Fibroblast of mammary gland (primary cell): ENCODE measurements around the gene JADE1.
A peak's percentile ranks its signal among the peaks of the same experiment; 100 is the strongest.

Experiments
- DNase-seq: peaks from one replicate; pipeline ENCODE4 v3.0.0-alpha.2; 2010; ENCODE audit warnings: low read depth
- H3K4me3 ChIP-seq: 2 replicates; pipeline ENCODE4 v1.5.1; 2011; ENCODE audit warnings: low read depth, mild to moderate bottlenecking, low read length, moderate library complexity; ENCODE audit not compliant: control insufficient read depth
- TF ChIP-seq, protein P1 (sequence below): conservative IDR thresholded peaks from 2 replicates; pipeline ENCODE4 v1.5.1; 2011; ENCODE audit warnings: low read depth, low read length, inconsistent platforms; ENCODE audit not compliant: control insufficient read depth, insufficient read depth

The JADE1 gene

DNA sequence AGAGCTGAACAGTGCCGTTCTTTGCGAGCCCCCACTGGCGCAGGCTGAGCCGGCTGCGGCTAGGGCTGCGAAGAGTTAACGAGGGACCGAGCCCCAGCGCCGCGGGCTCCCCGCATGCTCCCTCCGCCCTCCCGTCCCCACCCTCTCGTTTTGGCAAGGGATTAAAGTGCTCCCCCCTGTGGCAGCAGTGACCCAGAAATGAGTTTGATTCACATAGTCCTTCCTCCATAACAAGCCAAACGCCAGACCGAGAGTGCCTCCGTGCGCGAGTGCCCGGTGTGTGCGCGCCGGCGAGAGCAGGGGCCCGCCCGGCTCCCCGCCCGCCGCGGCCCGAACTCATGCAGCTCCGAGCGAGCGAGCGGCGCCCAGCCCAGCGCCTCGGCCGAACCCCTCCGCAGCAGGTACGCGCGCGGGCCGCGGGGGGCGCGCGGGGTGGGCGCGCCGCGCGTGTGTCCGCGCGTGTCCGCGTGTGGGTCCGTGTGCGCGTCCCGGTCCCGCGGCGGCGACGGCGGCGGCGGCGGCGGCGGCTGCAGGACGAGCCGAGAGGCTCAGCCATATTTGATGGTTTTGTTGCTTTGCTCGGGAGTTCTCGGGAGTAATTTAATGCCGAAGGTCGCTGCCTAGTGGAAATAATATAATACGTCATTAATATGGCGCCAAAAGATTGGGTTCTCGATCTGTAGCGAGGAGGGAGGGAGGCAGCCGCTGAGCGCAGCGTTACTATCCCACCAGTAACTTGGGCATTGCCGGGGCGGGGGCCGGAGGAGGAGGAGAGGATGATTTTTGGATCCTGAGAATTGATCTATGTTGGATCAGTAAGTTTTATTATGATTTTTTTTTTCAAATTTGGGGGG lies at the start of gene JADE1:
Gene JADE1, plus strand, starts transcription at position 224 of the 854 bp plus-strand sequence. CDS start 22,059 bp downstream, outside the sequence.
- TF ChIP-seq, protein P1, sequence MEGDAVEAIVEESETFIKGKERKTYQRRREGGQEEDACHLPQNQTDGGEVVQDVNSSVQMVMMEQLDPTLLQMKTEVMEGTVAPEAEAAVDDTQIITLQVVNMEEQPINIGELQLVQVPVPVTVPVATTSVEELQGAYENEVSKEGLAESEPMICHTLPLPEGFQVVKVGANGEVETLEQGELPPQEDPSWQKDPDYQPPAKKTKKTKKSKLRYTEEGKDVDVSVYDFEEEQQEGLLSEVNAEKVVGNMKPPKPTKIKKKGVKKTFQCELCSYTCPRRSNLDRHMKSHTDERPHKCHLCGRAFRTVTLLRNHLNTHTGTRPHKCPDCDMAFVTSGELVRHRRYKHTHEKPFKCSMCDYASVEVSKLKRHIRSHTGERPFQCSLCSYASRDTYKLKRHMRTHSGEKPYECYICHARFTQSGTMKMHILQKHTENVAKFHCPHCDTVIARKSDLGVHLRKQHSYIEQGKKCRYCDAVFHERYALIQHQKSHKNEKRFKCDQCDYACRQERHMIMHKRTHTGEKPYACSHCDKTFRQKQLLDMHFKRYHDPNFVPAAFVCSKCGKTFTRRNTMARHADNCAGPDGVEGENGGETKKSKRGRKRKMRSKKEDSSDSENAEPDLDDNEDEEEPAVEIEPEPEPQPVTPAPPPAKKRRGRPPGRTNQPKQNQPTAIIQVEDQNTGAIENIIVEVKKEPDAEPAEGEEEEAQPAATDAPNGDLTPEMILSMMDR = peak; percentile 53
- peak within 1 kb of the TSS; percentile 91 for H3K4me3 ChIP-seq
- peak; percentile 94 for DNase-seq

DNA sequence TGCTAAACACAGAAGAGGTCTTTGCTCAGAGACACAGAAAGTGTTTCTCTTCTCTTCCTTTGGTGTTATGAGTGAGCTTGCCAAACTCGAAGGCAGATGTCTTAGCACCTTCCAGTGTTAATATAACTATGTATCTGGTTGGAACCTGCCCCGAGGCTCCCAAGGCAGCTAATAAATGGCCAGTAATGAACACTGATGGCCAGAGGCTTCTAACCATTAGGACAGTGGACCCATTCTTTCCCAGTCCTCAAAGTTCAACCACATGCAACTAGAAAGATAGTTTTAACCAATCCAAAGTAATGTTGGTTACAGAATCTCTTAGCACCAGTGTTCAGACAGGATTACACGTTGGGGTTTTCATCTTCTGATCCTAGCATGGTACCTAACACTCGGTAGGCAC lies 42.7 kb upstream of the JADE1 start:
- H3K4me3 ChIP-seq = no peak overlapping the region
- DNase-seq = no peak
- TF ChIP-seq, protein P1 = no peak

DNA sequence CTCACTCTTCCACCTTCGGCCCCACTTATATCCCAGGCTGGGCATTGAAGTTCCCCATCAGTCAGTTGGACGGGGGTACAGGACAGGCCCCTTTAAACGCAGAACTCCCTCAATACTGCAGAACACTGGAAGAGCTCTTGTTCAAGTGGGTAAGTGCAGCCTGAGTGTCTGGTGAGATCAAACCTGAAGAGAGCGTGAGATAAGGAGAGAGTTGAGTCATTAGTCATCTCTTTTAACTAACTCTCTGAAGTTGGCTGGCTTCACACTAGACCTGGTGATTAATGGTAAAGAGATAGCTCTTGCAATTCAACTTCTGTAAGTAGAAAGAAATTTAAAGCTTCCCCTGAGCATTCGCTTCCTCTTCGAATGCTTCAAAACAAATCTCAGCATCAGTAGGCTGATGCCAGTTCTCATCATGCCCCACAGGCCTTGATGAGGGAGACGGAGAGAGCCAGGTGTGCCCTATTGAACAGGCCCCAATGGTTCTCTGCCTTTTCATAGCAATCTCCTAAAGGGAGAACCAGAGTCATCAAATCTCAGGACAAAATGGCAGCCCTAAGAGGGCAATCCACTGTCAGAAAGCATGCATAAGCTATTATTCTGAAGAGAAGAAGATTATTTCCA lies 41.0 kb upstream of the JADE1 start:
- no peak for DNase-seq
- TF ChIP-seq, protein P1 = no peak
- H3K4me3 ChIP-seq = no peak overlapping the region

DNA sequence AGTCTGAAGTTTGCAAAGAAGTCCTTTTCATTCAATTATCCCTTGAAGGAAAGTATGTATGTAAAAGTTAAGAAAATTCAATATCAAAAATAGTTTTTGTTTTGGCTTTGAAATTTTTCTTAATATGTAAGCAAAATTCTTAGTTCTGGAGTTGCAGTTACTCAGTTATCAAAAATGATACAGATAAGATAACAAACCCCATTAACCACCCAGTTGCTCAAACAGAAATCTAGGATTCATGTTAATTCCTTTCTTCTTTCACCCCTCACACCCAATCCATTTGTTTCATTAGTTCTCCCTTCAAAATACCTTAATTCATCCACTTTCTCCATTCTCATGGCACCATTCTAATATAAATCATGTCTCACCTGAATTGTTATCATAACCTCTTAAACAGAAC lies 40.5 kb upstream of the JADE1 start:
- TF ChIP-seq, protein P1 = no peak
- no peak for DNase-seq
- H3K4me3 ChIP-seq = no peak overlapping the region

DNA sequence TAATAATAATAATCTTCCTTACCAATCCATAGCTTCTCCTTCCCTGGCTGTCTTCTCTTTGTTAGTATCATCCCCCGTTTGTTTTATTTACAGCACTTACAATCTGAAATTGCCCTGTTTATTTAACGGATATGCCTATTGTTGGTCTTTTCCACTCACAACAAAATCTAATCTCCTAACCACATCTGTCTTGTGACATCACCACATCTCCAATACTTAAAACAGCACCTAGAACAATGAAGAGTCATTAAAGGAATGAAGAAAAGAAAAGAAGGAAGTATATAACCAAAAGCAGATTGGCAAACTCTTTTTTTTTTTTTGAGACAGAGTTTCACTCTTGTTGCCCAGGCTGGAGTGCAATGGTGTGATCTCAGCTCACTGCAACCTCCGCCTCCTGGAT lies 38.7 kb upstream of the JADE1 start:
- no peak for DNase-seq
- TF ChIP-seq, protein P1 = no peak
- no peak overlapping the region for H3K4me3 ChIP-seq

DNA sequence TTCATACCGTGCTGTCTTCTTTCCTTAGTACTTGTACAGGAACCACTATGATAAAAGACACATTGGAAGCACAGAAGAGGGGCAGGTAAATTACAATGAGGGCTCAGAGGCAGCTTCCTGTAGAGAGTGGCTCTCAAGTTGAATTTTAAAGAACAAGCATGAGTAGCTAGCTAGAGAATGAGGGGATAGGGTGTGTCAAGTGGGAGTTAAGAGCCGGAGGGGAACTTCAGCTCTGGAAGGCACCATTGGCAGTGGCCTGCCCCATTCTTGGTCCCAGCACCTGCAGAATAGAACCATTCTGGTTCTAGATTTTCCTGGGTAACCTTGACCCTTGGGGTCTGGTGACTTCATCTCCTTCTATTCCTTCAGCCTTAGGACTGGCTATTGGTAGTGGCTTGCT lies 34.0 kb upstream of the JADE1 start:
- no peak for DNase-seq
- no peak overlapping the region for H3K4me3 ChIP-seq
- TF ChIP-seq, protein P1 = no peak

DNA sequence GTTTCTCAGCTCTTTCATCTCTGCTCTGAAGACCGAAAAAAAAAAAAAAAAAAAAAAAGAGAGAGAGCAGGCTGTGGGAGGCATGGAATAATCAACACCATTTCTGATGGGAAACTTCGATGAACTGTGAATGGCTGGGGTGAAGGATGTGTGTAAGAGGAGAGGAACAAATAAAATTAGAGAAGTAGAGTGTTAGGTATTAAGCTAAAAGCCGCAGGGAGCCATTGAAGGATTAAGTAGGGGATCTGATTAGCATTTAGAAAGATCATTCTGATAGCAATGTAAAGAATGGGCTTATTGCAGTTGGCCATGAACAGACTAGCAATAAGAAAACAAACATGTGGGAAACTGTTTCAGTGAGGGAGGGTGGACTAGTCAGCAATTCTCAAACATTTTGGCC lies 33.6 kb upstream of the JADE1 start:
- TF ChIP-seq, protein P1 = no peak
- no peak overlapping the region for H3K4me3 ChIP-seq
- DNase-seq = no peak
